DND-41 (cell line): ENCODE measurements around the gene SNAP47.

Experiments used
- ATAC-seq: fragments of 200-7000 bp; cut with Tn5 transposase; 3 replicates; pipeline ENCODE4 v1.9.1; 2021; ENCODE audit warnings: low read depth; ENCODE audit not compliant: insufficient read depth
- DNase-seq: peaks from one replicate; pipeline ENCODE4 v3.0.0-alpha.2; 2020
- H2AFZ ChIP-seq: 2 replicates; pipeline ENCODE4 v1.6.0; 2012; ENCODE audit warnings: low read depth, low read length
- H3K27ac ChIP-seq: 2 replicates; pipeline ENCODE4 v1.5.1; 2012; ENCODE audit warnings: low read length, inconsistent platforms
- H3K27me3 ChIP-seq: fragments of 200-600 bp; sonication (generic); 2 replicates; pipeline ENCODE4 v1.6.0; 2012; ENCODE audit warnings: low read length, mild to moderate bottlenecking, inconsistent platforms; ENCODE audit not compliant: insufficient read depth, poor library complexity
- H3K36me3 ChIP-seq: 2 replicates; pipeline ENCODE4 v1.5.1; 2012; ENCODE audit warnings: low read length, inconsistent platforms; ENCODE audit not compliant: insufficient read depth
- H3K4me1 ChIP-seq: 2 replicates; pipeline ENCODE4 v1.5.1; 2012; ENCODE audit warnings: mild to moderate bottlenecking, low read length; ENCODE audit not compliant: insufficient read depth
- H3K4me2 ChIP-seq: 2 replicates; pipeline ENCODE4 v1.6.0; 2012; ENCODE audit warnings: mild to moderate bottlenecking, moderate library complexity, low read length, inconsistent platforms; ENCODE audit not compliant: insufficient read depth
- H3K4me3 ChIP-seq, 2 experiments: fragments of 200-600 bp in 1 of 2; shearing (Covaris generic) in 1 of 2; 2 replicates each; pipeline ENCODE4 v1.5.1; 2012 to 2016; ENCODE audit warnings: inconsistent platforms in 2 of 2, low read length in 2 of 2, mild to moderate bottlenecking in 2 of 2, low read depth in 1 of 2, moderate library complexity in 1 of 2
- H3K79me2 ChIP-seq: 2 replicates; pipeline ENCODE4 v1.6.0; 2012; ENCODE audit warnings: low read length, inconsistent platforms; ENCODE audit not compliant: insufficient read depth
- H3K9ac ChIP-seq: 2 replicates; pipeline ENCODE4 v1.6.0; 2012; ENCODE audit warnings: low read depth, mild to moderate bottlenecking, inconsistent platforms, low read length, moderate library complexity
- H3K9me3 ChIP-seq: 2 replicates; pipeline ENCODE4 v1.5.1; 2012; ENCODE audit warnings: low read length, moderate library complexity, mild to moderate bottlenecking, inconsistent platforms; ENCODE audit not compliant: insufficient read depth, severe bottlenecking
- H4K20me1 ChIP-seq: 2 replicates; pipeline ENCODE4 v1.6.0; 2012; ENCODE audit warnings: low read length; ENCODE audit not compliant: insufficient read depth
- EZH2 ChIP-seq: IDR thresholded peaks from 3 replicates; pipeline ENCODE4 v1.6.1; 2012; ENCODE audit warnings: borderline replicate concordance, low read depth, mild to moderate bottlenecking, moderate library complexity, low read length, inconsistent platforms; ENCODE audit not compliant: severe bottlenecking
- TF ChIP-seq, protein P1 (sequence below): IDR thresholded peaks from 2 replicates; pipeline ENCODE4 v1.5.1; 2012; ENCODE audit warnings: borderline replicate concordance, low read length, moderate library complexity, mild to moderate bottlenecking; ENCODE audit not compliant: poor library complexity, severe bottlenecking; ENCODE audit errors: extremely low read depth

SNAP47 gene

DNA sequence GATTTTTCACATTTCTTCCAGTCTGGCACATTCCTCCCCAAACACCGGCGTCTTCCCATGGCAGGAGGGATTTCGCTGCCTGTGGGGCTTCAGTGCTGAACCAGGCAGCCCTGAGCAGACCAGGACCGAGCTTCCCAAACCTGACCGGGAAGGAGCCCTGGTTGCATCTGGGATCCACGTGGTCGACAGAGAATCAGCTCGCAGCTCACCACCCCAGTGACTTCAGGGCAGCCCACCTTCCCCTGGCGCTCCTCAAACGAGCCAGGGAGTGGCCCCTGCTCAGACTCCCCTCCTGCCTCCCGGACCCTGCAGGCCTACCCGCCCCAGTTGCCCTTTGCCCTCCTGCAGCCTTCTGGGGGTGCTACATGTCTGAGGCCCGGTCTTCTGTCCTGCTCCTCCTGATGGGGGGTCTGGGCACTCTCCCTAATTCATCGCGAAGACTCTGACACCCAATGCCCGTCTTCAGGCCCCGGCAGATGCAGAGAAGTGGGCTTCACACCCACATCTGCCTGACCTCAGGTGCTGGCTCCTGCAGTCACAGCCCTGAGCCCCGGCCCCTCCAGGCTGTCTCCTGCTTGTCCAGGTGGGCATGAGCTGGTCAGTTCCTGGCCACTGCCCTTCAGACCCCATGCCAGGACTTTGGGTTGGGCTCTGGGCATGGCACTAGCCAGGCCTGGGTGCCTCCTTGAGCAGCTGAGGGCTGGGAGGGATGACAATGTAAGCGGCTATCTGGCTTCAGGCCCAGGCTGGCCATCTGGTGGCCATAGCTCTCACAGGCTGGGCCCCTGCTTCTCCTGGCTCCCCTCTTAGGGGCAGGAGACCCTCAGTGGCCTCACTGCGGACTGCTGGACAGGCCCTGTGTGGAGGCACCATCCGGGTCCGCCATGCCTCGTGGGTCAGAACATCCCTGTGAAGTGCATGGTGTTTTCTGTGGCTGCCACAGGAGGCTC, 54.1 kb downstream of the SNAP47 start:
- H3K4me2 ChIP-seq: no peak overlapping the region
- H3K27ac ChIP-seq: no peak overlapping the region
- no peaks in the 10 kb centered on the region for H3K9me3 ChIP-seq
- no peak overlapping the region for H3K4me3 ChIP-seq
- ATAC-seq (no peak), DNase-seq (no peak)
- no peaks in the 10 kb centered on the region for H3K36me3 ChIP-seq
- peaks cover 3% of the 10 kb centered on the region; the same call in 1 of the 2 replicates for H4K20me1 ChIP-seq
- H3K27me3 ChIP-seq: peaks cover 7% of the 10 kb centered on the region
- TF ChIP-seq, protein P1, sequence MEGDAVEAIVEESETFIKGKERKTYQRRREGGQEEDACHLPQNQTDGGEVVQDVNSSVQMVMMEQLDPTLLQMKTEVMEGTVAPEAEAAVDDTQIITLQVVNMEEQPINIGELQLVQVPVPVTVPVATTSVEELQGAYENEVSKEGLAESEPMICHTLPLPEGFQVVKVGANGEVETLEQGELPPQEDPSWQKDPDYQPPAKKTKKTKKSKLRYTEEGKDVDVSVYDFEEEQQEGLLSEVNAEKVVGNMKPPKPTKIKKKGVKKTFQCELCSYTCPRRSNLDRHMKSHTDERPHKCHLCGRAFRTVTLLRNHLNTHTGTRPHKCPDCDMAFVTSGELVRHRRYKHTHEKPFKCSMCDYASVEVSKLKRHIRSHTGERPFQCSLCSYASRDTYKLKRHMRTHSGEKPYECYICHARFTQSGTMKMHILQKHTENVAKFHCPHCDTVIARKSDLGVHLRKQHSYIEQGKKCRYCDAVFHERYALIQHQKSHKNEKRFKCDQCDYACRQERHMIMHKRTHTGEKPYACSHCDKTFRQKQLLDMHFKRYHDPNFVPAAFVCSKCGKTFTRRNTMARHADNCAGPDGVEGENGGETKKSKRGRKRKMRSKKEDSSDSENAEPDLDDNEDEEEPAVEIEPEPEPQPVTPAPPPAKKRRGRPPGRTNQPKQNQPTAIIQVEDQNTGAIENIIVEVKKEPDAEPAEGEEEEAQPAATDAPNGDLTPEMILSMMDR: no peak
- TF ChIP-seq EZH2: no peak
- H2AFZ ChIP-seq: no peak overlapping the region
- H3K4me1 ChIP-seq: peaks cover 10% of the 10 kb centered on the region
- no peaks in the 10 kb centered on the region for H3K79me2 ChIP-seq
- H3K9ac ChIP-seq: no peak overlapping the region

DNA sequence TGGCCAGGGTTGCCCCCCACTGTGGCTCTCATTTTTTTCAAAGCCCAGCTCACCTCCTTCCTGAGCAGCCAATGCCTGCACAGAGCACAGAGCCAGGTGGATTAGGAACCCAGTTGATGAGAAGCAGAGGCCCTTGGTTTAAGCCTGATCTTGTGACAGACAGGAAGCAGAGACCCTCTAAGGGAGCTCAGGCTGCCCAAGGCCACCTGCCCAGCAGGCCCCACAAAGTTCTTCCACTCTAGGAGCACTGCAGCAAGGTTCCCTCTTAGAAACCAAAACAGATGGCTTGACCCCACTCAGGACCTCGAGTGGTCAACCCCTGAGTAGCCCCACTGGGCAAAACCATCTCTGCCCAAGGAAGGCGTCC, 54.8 kb downstream of the SNAP47 start:
- no peak for DNase-seq
- TF ChIP-seq EZH2: no peak
- TF ChIP-seq, protein P1: no peak
- H3K4me3 ChIP-seq: no peak overlapping the region
- H3K4me2 ChIP-seq: no peak overlapping the region
- no peak overlapping the region for H3K9ac ChIP-seq
- H2AFZ ChIP-seq: no peak overlapping the region
- no peaks in the 10 kb centered on the region for H3K79me2 ChIP-seq
- H3K36me3 ChIP-seq: no peaks in the 10 kb centered on the region
- ATAC-seq: no peak
- peaks cover 3% of the 10 kb centered on the region; the same call in 1 of the 2 replicates for H4K20me1 ChIP-seq
- H3K27ac ChIP-seq: no peak overlapping the region
- H3K4me1 ChIP-seq: peaks cover 10% of the 10 kb centered on the region
- no peaks in the 10 kb centered on the region for H3K9me3 ChIP-seq
- H3K27me3 ChIP-seq: peaks cover 7% of the 10 kb centered on the region

DNA sequence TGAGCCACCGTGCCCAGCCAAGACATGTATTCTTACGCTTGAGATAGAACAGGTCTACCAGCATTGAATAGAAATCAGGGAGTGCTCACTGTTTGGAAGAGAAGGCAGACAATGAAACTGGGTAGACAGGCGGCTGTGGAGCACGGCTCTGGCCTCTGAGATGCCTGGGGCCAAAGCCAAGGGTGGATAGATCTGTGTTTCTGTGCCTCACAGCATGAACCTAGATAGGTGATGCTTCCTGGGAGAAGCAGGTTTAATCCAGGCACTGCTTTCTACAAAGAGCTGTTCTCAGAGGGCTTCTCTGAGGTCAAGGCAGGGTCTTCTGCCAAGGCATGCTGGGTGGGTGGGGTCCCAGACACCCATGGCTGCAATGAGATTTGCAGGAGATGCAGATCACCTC, 55.6 kb downstream of the SNAP47 start:
- Histone ChIP-seq H3K27ac (no peak overlapping the region), H4K20me1 (peaks cover 3% of the 10 kb centered on the region; the same call in 1 of the 2 replicates), H3K79me2 (no peaks in the 10 kb centered on the region), H3K4me1 (peaks cover 10% of the 10 kb centered on the region), H3K27me3 (peaks cover 7% of the 10 kb centered on the region), H3K4me2 (no peak overlapping the region), H2AFZ (no peak overlapping the region), H3K9ac (no peak overlapping the region), H3K9me3 (no peaks in the 10 kb centered on the region), H3K4me3 (no peak overlapping the region), H3K36me3 (no peaks in the 10 kb centered on the region)
- TF ChIP-seq, protein P1: no peak
- no peak for TF ChIP-seq EZH2
- ATAC-seq: no peak
- DNase-seq: no peak
